GM21528 (cell line): ENCODE measurements around the gene CD28.

ENCODE experiments used
- ATAC-seq: cut with Tn5 transposase; IDR thresholded peaks from one replicate; pipeline ENCODE4 v1.9.1; 2021; ENCODE audit warnings: mild to moderate bottlenecking, moderate library complexity; ENCODE audit not compliant: unreplicated experiment, low FRiP score

The CD28 gene

GRCh38 chr2:203706403-203706802 lies at the start of gene CD28:
TSS of gene CD28 (plus strand) at chr2:203706639. CDS start at chr2:203706697, 58 bp downstream.
- peak; percentile 99 for ATAC-seq

DNA sequence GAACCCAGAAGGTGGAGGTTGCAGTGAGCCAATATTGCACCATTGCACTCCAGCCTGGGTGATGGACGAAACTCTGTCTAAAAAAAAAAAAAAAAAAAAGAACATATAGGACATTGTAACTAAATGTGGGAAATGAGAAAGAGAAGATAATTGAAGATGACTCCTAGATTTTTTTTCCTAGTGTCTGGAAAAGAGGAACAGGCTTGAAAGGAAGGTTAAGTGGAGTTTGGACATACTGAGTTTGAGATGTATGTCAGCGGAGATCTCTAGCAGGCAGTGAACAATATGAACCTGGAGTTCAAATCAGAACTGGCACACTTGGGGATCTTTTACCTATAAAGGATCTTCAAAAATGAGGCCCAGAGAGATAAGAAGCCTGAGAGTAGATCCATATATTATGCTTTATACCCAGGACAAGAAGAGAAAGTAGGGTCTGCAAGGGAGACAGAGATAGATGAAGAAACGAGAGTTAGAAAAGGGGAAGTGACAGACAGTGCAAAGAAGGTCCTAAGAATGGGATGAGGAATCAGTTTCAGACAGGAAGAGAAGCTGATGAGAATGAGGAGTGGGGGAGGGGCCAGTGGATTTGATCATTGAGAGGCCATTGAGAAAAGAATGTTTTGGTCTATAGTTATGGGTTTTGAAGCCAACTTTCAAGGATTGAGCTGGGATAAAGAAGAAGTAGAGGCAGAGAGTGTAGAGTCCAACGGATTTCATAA lies 46.9 kb upstream of the CD28 start:
- ATAC-seq: no peak

- ATAC-seq: no peak
Observed at GRCh38 chr2:203660465-203660864, 46.0 kb upstream of the CD28 start.

DNA sequence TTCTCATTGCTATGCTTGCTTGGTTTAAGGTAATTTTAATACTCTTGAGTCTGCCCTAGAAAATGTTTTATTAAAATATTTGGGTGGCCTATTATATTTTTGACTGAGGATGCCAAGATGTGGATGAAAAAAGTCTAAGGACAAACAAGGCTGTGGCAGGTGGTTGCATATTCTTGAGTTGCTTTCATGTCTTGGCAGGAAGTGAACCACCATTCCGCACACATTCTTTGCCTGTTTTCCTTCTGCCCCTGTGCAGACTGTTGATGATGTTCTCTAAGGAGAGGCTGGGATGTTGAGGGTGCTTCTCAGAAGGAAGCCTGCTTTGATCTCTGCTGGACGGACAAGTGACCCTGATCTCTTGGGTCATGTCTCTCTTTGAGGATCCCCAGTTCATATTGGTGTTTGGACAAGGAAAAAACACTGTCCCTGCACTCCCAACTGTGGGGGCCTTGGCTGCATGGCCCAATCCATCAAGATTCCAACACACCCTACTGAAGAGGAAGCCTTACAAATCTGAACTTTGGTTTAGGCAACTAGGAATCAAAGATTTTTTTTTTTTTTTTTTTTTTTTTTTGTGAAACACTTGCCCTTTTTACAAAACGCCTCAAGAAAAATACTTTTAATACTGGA lies 45.0 kb upstream of the CD28 start:
- no peak for ATAC-seq

- no peak for ATAC-seq
Observed at GRCh38 chr2:203662487-203662886, 44.0 kb upstream of the CD28 start.

DNA sequence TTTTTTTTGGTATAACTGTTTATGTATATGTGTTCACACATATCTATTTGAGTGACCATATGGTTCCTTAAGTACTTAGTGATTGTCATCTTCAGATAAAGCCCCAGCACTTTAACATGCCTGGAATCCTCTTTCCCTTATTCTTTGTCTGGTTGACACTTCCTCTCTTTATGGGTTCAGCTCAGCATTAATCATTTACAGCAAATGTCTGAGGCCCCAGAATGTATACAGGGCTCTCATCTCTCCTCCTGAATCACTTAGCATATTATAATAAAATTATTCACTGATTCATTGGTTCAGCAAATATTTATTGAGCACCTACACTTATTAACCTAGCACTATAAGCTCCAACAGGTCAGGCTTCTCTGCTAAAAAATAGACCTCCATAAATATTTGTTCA lies 43.5 kb upstream of the CD28 start:
- no peak for ATAC-seq

DNA sequence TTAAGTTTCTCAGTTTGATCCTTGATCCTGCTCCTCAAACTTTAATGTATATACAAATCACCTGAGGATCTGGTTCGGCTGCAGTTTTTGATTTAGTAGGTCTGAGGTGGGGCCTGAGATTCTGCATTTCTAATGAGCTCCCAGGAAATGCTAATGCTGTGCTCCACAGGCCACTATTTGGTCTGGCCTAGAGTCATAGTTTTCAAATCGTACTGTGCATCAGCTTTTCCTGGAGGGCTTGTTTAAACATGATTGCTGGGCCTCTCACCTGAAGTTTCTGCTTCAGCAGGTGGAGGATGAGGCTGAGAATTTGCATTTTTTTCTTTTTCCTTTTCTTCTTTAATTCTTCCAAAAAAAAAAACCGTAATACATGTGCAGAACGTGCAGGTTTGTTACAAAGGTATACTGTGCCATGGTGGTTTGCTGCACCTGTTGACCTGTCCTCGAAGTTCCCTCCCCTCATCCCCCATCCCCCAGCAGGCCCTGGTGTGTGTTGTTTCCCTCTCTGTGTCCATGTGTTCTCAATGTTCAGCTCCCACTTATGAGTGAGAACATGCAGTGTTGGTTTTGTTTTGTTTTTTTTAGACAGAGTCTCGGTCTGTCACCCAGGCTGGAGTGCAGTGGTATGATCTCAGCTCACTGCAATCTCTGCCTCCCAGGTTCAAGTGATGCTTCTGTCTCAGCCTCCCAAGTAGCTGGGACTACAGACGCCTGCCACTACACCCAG lies 42.2 kb upstream of the CD28 start:
- ATAC-seq: no peak

DNA sequence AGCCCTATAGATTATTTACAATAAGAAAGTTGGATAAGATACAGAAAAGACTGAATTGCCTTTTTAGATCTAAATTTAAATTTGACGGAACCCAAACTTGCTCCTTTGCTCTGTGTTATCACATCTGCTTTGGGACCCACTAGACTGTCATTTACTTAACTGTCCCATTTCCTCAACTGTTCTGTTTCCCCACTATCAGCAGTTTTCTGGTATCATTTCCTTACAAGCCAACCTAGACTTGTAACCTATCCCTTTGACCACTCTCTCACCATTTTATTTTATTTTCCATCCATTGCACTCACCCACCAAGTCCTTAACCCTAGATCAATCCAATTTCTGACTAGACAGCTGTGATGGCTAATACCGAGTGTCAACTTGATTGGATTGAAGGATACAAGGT lies 38.6 kb upstream of the CD28 start:
- ATAC-seq: no peak

- no peak for ATAC-seq
Observed at GRCh38 chr2:203669820-203670219, 36.6 kb upstream of the CD28 start.

DNA sequence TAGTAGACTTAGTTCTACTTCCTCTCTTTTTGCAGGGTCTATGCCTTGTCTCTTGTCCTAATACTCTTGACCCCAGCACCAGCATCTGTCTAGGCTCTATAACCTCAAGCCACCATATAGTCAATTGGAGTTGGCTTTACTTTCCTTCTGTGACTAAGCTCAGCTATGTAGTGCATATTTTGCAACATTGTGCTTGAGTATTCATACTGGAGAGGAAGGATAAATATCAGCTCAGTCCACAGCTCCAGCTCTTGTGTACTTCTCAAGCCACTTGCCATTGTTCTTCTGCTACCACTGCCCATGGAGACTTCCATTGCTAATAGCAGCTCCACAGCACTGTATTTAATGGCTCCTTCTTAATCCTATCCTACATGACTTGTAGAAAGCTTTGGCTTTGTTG lies 35.5 kb upstream of the CD28 start:
- no peak for ATAC-seq

DNA sequence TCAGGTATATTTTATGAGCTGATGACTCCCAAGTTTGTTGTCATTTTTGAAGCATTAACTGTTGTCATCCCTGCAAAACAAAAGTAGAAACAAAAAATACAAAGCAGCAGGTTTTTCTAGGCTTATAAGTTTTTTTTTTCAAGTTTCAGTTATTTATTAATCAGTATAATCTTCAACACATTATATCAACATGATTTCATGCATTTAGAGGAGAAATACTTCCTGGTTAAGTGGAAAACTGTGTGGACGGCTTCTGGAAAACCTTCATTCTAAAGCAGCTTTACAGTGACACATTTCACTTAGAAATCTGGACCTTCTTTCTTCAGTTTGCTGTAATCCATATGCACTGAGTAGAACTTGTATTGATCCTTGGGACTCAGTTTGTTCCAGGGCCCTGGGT lies 34.6 kb upstream of the CD28 start:
- ATAC-seq: no peak

GRCh38 chr2:203672856-203673255 lies 33.6 kb upstream of the CD28 start:
- no peak for ATAC-seq

DNA sequence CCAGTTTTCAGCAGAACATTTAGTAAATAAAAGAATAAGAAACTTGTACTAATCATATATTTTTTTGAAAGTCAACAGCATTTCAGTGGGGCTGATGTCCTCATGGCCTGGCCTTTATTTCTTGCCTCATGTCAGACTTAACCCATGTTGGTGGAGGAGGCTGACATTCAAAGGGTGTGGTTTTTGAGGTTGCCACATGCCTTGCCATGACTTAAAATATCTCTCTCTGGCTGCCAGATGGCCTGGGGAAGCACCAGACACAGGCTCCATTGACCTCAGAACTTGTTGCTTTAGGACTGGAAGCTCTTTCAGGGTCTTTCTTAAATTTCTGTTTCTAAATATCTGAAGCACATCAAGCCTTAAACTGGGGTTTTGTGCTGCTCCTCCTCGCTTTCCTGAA lies 32.5 kb upstream of the CD28 start:
- ATAC-seq: peak; percentile 99

DNA sequence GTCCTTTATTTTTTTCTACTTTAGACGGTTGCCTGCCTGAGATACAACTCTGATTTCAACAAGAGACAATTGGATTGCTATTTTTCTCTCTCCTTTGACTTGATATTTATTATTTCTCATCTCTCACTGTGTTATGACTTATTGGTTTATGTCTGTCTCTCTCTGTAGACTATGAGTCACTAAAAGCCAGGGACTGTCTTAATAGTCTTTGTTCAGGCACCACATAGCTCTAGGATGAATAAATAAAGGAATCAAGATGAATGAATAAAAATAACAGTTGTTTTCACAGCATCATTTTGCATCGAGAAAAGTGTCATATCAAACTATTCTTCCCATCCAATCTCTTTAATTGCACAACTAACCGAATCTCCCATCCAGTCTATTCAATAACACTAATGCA lies 31.4 kb upstream of the CD28 start:
- ATAC-seq: no peak

DNA sequence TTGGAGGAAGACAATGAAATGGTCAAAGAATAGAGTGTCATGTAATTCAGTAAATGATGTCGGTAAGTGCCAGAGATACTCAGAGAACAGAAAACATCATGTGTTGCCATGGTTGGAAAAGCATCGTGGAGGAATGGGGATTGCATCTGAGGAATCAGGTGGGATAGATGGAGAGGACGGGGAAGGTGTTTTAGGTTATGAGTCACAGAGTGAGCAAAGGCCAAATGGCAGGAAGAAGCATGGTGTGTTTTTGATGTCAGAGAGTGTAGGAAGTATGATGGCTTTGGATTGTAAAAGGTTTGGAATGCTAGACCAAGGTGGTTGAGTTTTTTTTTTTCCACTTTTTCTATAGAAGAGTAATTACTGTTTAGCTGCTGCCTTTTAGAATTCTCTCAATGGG lies 27.5 kb upstream of the CD28 start:
- no peak for ATAC-seq

- ATAC-seq: no peak
Observed at GRCh38 chr2:203679401-203679800, 27.0 kb upstream of the CD28 start.

DNA sequence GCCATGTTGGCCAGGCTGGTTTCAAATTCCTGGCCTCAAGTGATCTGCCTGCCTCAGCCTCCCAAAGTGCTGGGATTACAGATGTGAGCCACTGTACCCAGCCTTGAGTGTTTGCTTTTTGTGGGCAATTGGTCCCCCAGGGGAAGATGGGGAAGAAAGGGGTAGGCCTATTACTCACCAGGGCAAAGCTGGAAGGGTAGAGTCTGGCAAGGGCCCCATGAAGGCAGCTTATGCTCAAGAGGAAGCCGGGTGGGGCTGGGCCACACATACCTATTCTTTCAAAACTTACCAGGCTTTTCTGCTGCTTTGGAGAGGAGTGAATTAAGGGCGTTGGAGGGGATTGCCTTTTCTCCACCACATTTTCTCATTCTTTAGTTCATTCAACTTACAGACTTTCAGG lies 24.5 kb upstream of the CD28 start:
- ATAC-seq: no peak

GRCh38 chr2:203682688-203683130 lies 23.7 kb upstream of the CD28 start:
- no peak for ATAC-seq

DNA sequence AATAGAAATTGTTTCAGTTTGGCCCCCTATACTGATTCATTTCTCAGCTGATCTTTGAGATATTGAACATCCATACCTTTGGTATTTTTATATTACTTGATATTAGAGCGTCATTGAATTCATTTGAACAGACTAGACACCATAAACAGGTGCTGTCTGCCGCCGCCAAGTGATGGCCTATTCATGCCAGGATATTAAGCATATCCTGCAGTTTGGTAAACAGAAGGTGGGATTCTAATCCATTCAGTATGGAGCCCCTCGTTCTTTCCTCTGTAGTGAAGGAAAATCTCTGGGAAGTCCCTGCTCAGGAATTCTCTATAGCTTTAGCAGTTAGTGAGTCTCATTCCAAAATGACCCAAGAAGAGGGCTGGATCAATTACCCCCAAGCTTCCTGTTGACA lies 23.0 kb upstream of the CD28 start:
- ATAC-seq: no peak

GRCh38 chr2:203683932-203684556 lies 22.4 kb upstream of the CD28 start:
- ATAC-seq: peak; percentile 59

- ATAC-seq: no peak
Observed at GRCh38 chr2:203685081-203685621, 21.3 kb upstream of the CD28 start.
